GM12873 (cell line): ENCODE measurements around the gene OLA1.

ENCODE experiments used
- TF ChIP-seq, protein P1 (sequence below): IDR thresholded peaks from 2 replicates; pipeline ENCODE4 v1.5.1; 2012; ENCODE audit warnings: low read depth, mild to moderate bottlenecking, moderate library complexity, low read length, control low read depth; ENCODE audit not compliant: insufficient read depth; ENCODE audit errors: missing control alignments

The OLA1 gene

DNA sequence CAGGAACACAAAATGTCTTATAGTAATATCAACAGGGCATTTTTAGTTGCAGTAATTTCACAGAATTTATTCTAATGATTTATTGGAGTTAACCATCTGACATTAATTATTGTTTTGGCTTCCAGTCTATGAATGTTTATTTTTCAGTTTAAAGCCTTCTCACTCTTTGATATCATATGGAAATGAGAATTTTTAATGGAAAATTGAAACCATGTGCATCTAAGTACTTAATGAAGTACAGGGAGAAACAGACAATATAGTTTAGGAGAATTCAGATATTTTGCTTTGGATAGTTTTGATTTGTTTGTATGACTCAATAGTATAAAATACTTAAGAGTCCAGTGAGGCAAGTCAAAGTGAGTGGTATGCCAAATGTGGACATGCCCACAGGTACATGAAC, 126.1 kb downstream of the OLA1 start:
- TF ChIP-seq, protein P1, sequence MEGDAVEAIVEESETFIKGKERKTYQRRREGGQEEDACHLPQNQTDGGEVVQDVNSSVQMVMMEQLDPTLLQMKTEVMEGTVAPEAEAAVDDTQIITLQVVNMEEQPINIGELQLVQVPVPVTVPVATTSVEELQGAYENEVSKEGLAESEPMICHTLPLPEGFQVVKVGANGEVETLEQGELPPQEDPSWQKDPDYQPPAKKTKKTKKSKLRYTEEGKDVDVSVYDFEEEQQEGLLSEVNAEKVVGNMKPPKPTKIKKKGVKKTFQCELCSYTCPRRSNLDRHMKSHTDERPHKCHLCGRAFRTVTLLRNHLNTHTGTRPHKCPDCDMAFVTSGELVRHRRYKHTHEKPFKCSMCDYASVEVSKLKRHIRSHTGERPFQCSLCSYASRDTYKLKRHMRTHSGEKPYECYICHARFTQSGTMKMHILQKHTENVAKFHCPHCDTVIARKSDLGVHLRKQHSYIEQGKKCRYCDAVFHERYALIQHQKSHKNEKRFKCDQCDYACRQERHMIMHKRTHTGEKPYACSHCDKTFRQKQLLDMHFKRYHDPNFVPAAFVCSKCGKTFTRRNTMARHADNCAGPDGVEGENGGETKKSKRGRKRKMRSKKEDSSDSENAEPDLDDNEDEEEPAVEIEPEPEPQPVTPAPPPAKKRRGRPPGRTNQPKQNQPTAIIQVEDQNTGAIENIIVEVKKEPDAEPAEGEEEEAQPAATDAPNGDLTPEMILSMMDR, result no peak

GRCh38 chr2:174121612-174122011, 126.7 kb downstream of the OLA1 start:
- TF ChIP-seq, protein P1, result no peak

DNA sequence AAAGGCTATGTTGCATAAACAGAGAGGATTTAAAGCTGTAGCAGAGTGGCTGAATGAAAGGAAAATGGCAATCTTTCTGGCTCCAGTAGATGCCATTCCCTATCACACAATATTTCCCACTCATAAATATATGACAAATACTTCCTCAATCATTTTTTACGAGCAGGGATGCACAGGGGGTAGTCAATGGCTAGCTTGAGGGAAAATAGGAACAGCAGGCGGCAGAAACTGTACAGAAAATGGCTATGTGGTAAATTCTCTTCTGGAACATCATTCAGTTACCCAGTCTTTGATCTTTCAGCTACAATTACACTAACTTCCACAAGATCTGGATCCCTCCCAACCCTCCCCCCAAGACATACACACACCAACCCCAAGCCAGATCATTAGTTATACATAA, 127.2 kb downstream of the OLA1 start:
- TF ChIP-seq, protein P1, result no peak

DNA sequence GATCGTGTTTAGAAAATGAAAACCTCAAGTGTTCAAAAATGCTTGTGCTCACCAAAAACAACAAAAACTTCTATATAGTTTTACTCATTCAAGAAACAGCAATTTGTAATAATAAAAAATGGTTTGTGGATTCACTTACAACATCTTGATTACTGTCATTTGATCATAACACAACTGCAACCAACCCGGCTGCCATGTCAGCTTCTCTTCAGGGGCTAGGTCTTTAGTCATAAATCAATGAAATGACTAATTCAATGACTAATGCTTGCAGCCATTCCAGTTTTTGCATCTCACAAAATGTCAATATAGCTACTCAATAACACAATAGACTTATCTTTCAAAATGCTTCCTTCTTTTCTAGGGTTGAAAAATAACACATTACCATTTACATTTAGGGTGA, 128.0 kb downstream of the OLA1 start:
- TF ChIP-seq, protein P1, result no peak

DNA sequence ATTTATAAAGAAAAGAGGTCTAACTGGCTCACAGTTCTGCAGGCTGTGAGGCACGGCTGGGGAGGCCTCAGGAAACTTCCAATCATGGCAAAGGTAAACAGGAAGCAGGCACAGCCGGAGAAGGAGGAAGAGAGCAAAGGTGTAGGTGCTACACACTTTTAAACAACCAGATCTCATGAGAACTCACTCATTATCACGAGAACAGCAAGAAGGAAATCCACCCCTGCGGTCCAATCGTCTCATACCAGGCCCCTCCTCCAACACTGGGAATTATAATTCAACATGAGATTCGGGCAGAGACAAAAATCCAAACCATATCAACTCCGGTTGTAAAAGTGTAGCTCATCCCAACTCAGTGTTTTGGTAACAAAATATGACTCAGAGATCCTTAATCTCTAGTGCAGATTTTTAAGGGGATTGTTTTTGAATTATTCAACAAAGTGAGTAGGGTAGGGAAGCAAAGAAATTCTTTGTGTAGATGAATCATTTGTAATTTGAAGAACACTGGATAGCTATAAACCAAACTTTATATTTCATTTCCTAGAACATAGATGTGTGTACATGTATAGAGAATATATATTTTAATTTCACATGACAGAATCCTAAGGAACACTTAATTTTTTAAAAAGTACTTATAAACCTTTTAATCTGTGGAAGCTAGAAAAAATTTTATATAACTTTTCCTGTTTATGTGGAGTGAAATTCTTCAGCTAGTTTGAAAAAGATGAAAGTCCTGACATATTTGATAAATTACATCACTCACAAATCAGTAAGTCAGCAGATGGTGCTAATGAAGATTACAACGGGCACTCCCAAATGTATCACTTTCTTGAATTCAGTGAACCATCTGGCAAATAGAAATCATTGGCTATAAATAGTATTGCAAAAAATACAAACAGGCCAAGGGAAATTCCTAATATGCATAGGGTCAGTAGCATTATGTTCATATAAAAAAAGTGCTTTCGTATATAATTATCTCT, 130.1 kb downstream of the OLA1 start:
- TF ChIP-seq, protein P1, result no peak

DNA sequence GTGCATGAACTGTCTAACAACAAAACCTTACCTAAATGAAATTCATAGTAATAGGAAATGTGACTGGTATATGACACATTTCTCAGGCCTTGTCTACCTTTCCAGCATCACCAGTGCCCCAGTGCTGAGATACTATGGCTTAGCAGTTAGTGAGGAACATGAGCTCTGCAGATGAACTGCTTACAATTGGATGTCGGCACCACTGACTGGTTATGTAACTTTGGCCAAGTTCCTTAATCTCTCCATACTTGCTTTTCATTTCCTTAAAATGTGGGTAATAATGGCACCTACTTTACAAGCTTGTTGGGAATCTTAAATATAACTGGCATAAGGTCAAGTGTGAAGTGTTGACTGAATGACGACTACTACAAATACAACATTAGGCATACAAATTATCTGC, 136.3 kb downstream of the OLA1 start:
- TF ChIP-seq, protein P1, result no peak

DNA sequence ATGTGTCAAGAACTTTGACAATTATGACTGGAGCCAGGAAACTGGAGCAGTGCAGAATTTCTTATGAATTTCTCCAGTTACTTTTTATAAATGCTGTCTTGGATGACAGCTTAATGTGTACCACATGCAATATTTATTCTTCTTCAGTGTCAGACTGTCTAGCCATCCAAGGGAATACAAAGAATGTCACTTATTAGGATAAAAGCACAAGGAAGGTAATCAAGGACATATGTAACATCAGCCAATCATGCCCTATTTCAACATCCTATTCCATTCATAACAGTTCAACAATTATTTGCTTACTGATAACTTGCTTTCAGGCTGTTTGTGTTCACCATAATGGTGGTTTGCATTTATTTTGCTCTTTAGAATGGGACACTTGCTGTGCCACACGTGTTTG, 139.8 kb downstream of the OLA1 start:
- TF ChIP-seq, protein P1, result no peak
